ENCODE data around the gene MAP7D1. TPM values are rescaled to one million over a fixed set of nuclear protein-coding genes. Genes with fewer than 3 reads are reported as not detected.

The MAP7D1 gene
- total and polyA plus RNA-seq, 2 donors (not counting 3 experiments of a cell fraction or from before 2014, with no cell fraction given): 69.7 to 193 TPM

GRCh38 chr1:36106269-36106668 is 49.7 kb upstream of the MAP7D1 start:
- DNase-seq (ENCODE audit: low read depth, low spot score) (no peak), FAIRE-seq (no peak)
- POLR2A ChIA-PET: no interaction called here
- Histone ChIP-seq H3K36me3 (ENCODE audit: control insufficient read depth in 2 of 2, extremely low read depth in 1 of 2, insufficient read depth in 2 of 2, low read length in 2 of 2) (no peaks in the 10 kb centered on the region), H3K79me2 (ENCODE audit: control insufficient read depth, insufficient read depth, low read length) (no peaks in the 10 kb centered on the region), H4K20me1 (replicated peaks; ENCODE audit: control insufficient read depth, extremely low read depth, insufficient read depth, low read length) (no peaks in the 10 kb centered on the region), H3K9me3 (replicated peaks; ENCODE audit: control insufficient read depth, insufficient read depth, low read length) (no peaks in the 10 kb centered on the region), H3K27ac (ENCODE audit: insufficient read depth, low read depth, low read length) (no peak overlapping the region), H3K4me3 (replicated peaks in 1 of 3; ENCODE audit: insufficient read depth in 1 of 3, low read depth in 1 of 3, low read length in 3 of 3) (no peak overlapping the region), H3K27me3 (ENCODE audit: control insufficient read depth in 2 of 2, insufficient read depth in 2 of 2, low read length in 2 of 2) (no peaks in the 10 kb centered on the region), H3K4me2 (ENCODE audit: insufficient read depth, low read length) (no peak overlapping the region), H3K4me1 (ENCODE audit: control insufficient read depth, extremely low read depth, insufficient read depth, low read length) (no peaks in the 10 kb centered on the region), H3K9me1 (replicated peaks; ENCODE audit: control insufficient read depth, extremely low read depth, insufficient read depth, low read length) (no peaks in the 10 kb centered on the region), H3K9ac (replicated peaks; ENCODE audit: extremely low read depth, insufficient read depth, low read length) (no peak overlapping the region), H2AFZ (ENCODE audit: low read depth, low read length) (no peak overlapping the region)
- dilution Hi-C loops (cut with MboI; ENCODE audit: extremely low pct_ligation_motif_present, low sequenced_read_pairs) (no loop called here), intact Hi-C loops (cut with micrococcal nuclease) (no loop called here)
- TF ChIP-seq EZH2 (IDR thresholded peaks at IDR 0.05; ENCODE audit: borderline replicate concordance, low read depth, low read length, severe bottlenecking): no peak
- TF ChIP-seq POLR2A (IDR thresholded peaks at IDR 0.05; ENCODE audit: low read depth, low read length): no peak
- no peak for TF ChIP-seq FOS (IDR thresholded peaks at IDR 0.05; ENCODE audit: borderline replicate concordance, insufficient read depth, low read length)
- TF ChIP-seq, protein P1, sequence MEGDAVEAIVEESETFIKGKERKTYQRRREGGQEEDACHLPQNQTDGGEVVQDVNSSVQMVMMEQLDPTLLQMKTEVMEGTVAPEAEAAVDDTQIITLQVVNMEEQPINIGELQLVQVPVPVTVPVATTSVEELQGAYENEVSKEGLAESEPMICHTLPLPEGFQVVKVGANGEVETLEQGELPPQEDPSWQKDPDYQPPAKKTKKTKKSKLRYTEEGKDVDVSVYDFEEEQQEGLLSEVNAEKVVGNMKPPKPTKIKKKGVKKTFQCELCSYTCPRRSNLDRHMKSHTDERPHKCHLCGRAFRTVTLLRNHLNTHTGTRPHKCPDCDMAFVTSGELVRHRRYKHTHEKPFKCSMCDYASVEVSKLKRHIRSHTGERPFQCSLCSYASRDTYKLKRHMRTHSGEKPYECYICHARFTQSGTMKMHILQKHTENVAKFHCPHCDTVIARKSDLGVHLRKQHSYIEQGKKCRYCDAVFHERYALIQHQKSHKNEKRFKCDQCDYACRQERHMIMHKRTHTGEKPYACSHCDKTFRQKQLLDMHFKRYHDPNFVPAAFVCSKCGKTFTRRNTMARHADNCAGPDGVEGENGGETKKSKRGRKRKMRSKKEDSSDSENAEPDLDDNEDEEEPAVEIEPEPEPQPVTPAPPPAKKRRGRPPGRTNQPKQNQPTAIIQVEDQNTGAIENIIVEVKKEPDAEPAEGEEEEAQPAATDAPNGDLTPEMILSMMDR (IDR thresholded peaks at IDR 0.05; ENCODE audit: extremely low read depth in 1 of 2, insufficient read depth in 1 of 2, low read depth in 1 of 2, low read length in 2 of 2): no peak
- no peak for TF ChIP-seq MAX (IDR thresholded peaks at IDR 0.05; ENCODE audit: insufficient read depth, insufficient read length)
- TF ChIP-seq MYC (IDR thresholded peaks at IDR 0.05; ENCODE audit: low read depth, low read length): no peak
- TF ChIP-seq JUN (IDR thresholded peaks at IDR 0.05; ENCODE audit: borderline replicate concordance, insufficient read depth, insufficient read length, low read depth): no peak
- no peak for TF ChIP-seq POLR2AphosphoS5 (IDR thresholded peaks at IDR 0.05; ENCODE audit: insufficient read depth, low read depth, low read length)
- no peak for TF ChIP-seq GATA2 (IDR thresholded peaks at IDR 0.05; ENCODE audit: insufficient read depth, insufficient read length, low read depth, low read length)
- BruUV-seq (replicated peaks): no TSS peak
- CTCF ChIA-PET: interaction anchor here (1.3 to 13.8 kb wide), 4 partner anchors 9 to 194 kb away, joined by 5 to 233 read pairs (median 8); no protein-coding TSS in a partner anchor
